Measurements from ENCODE around the gene CNPY4.
A peak's percentile ranks its signal among the peaks of the same experiment; 100 is the strongest.

GRCh38 chr7:100157334-100158228 lies 38.1 kb downstream of the CNPY4 start:
- TF ChIP-seq CTCF (IDR thresholded peaks at IDR 0.05) (no peak), POLR2AphosphoS5 (IDR thresholded peaks at IDR 0.05; ENCODE audit: insufficient read depth in 1 of 2, low read depth in 1 of 2) (peak in 1 of 2 donors; percentile 13), POLR2A (IDR thresholded peaks at IDR 0.05) (no peak)

Measured in vagina (tissue), 2 donors.